ENCODE results near the gene HEPN1.

- TF ChIP-seq CTCF (IDR thresholded peaks at IDR 0.05), result no peak
- TF ChIP-seq E2F4 (CRISPR knock-in tag; IDR thresholded peaks at IDR 0.05; ENCODE audit: borderline replicate concordance, low read depth), result no peak
- TF ChIP-seq MAX (CRISPR knock-in tag; IDR thresholded peaks at IDR 0.05), result no peak
- TF ChIP-seq USF1 (CRISPR knock-in tag; IDR thresholded peaks at IDR 0.05), result no peak
- TF ChIP-seq ZNF138 (CRISPR knock-in tag; conservative IDR thresholded peaks at IDR 0.05), result no peak
- TF ChIP-seq ATF2 (CRISPR knock-in tag; IDR thresholded peaks at IDR 0.05; ENCODE audit: borderline replicate concordance, low read depth), result no peak
- no peak for TF ChIP-seq ARID4B (CRISPR knock-in tag; IDR thresholded peaks at IDR 0.05; ENCODE audit: borderline replicate concordance)
- TF ChIP-seq SP1 (CRISPR knock-in tag; conservative IDR thresholded peaks at IDR 0.05), result no peak
- TF ChIP-seq FOXP4 (CRISPR knock-in tag; IDR thresholded peaks at IDR 0.05), result no peak
- no peak for TF ChIP-seq NFYB (CRISPR knock-in tag; conservative IDR thresholded peaks at IDR 0.05; ENCODE audit: low read depth)
- TF ChIP-seq SMAD4 (CRISPR knock-in tag; IDR thresholded peaks at IDR 0.05), result no peak
These were observed 40.1 kb upstream of the HEPN1 start for GRCh38 chr11:124878759-124879492.
